Neural cell (in vitro differentiated cells): ENCODE data around the gene PTPRC. TPM values are rescaled to one million over a fixed set of nuclear protein-coding genes. Genes with fewer than 3 reads are reported as not detected.

Source experiments
- H2AFZ ChIP-seq: fragments of 200-600, 300-800 bp; sonication (generic), shearing (Covaris generic); 2 replicates; pipeline ENCODE4 v1.6.0; 2014; ENCODE audit warnings: low read depth, mild to moderate bottlenecking, antibody characterized with exemption, low read length, moderate library complexity
- H3F3A ChIP-seq: fragments of 200-600 bp; shearing (Covaris generic); 2 replicates; pipeline ENCODE4 v1.6.1; 2016; ENCODE audit warnings: mild to moderate bottlenecking, moderate library complexity, mixed read lengths, antibody characterized with exemption, low read length; ENCODE audit not compliant: insufficient read depth, poor library complexity, severe bottlenecking
- H3K27ac ChIP-seq: fragments of 200-600, 300-800 bp; sonication (generic), shearing (Covaris generic); 2 replicates; pipeline ENCODE4 v1.5.1; 2014; ENCODE audit warnings: mild to moderate bottlenecking, low read length, moderate library complexity
- H3K27me3 ChIP-seq: fragments of 300-800, 200-600 bp; sonication (generic), shearing (Covaris generic); 2 replicates; pipeline ENCODE4 v1.6.0; 2014; ENCODE audit warnings: mild to moderate bottlenecking, low read depth, low read length, moderate library complexity; ENCODE audit not compliant: insufficient read depth
- H3K36me3 ChIP-seq: fragments of 300-800, 200-600 bp; sonication (generic), shearing (Covaris generic); 2 replicates; pipeline ENCODE4 v1.5.1; 2014; ENCODE audit warnings: mild to moderate bottlenecking, antibody characterized with exemption, low read length, moderate library complexity; ENCODE audit not compliant: insufficient read depth
- H3K4me2 ChIP-seq: fragments of 300-800, 200-600 bp; sonication (generic), shearing (Covaris generic); 2 replicates; pipeline ENCODE4 v1.6.0; 2014; ENCODE audit warnings: mild to moderate bottlenecking, low read length
- H3K4me3 ChIP-seq: fragments of 300-800, 200-600 bp; sonication (generic), shearing (Covaris generic); 2 replicates; pipeline ENCODE4 v1.5.1; 2014; ENCODE audit warnings: mild to moderate bottlenecking, low read length, moderate library complexity
- H3K79me2 ChIP-seq: fragments of 200-600 bp; shearing (Covaris generic); replicated peaks from 2 replicates; pipeline ENCODE4 v1.6.0; 2014; ENCODE audit warnings: mild to moderate bottlenecking, low read length, moderate library complexity; ENCODE audit not compliant: insufficient read depth
- H3K9ac ChIP-seq: fragments of 300-800, 200-600 bp; sonication (generic), shearing (Covaris generic); 2 replicates; pipeline ENCODE4 v1.6.1; 2016; ENCODE audit warnings: mild to moderate bottlenecking, low read length, mixed read lengths
- H3K9me2 ChIP-seq: fragments of 200-600 bp; shearing (Covaris generic); 2 replicates; pipeline ENCODE4 v1.6.1; 2016; ENCODE audit warnings: mild to moderate bottlenecking, low read length, mixed read lengths; ENCODE audit not compliant: insufficient read depth
- H3K9me3 ChIP-seq: fragments of 200-600, 300-800 bp; sonication (generic), shearing (Covaris generic); 2 replicates; pipeline ENCODE4 v1.6.1; 2016; ENCODE audit warnings: mild to moderate bottlenecking, mixed run types, low read length, moderate library complexity, mixed read lengths
- H4K20me1 ChIP-seq: fragments of 200-600 bp; shearing (Covaris generic); 2 replicates; pipeline ENCODE4 v1.6.1; 2016; ENCODE audit warnings: mild to moderate bottlenecking, mixed run types; ENCODE audit not compliant: insufficient read depth
- CTCF ChIP-seq: fragments of 450-650 bp; IDR thresholded peaks from 2 replicates; pipeline ENCODE4 v1.5.1; 2014; ENCODE audit warnings: antibody characterized with exemption, mild to moderate bottlenecking, moderate library complexity; ENCODE audit not compliant: poor library complexity, severe bottlenecking
- EP300 ChIP-seq: fragments of 450-650 bp; conservative IDR thresholded peaks from 2 replicates; pipeline ENCODE4 v1.6.1; 2014; ENCODE audit warnings: antibody characterized with exemption, mild to moderate bottlenecking, moderate library complexity; ENCODE audit not compliant: poor library complexity, severe bottlenecking
- EZH2 ChIP-seq: fragments of 200-600, 300-800 bp; shearing (Covaris generic), sonication (generic); IDR thresholded peaks from 2 replicates; pipeline ENCODE4 v1.6.1; 2014; ENCODE audit warnings: antibody characterized with exemption, low read length, borderline replicate concordance, mild to moderate bottlenecking; ENCODE audit not compliant: insufficient read depth, poor library complexity, severe bottlenecking
- MXI1 ChIP-seq: fragments of 450-650 bp; conservative IDR thresholded peaks from 2 replicates; pipeline ENCODE4 v1.6.1; 2014; ENCODE audit warnings: antibody characterized with exemption, mild to moderate bottlenecking; ENCODE audit not compliant: poor library complexity, severe bottlenecking
- POLR2AphosphoS5 ChIP-seq: IDR thresholded peaks from 2 replicates; pipeline ENCODE4 v1.6.1; 2012
- RAD21 ChIP-seq: fragments of 450-650 bp; conservative IDR thresholded peaks from 2 replicates; pipeline ENCODE4 v1.6.1; 2014; ENCODE audit warnings: antibody characterized with exemption, mild to moderate bottlenecking, moderate library complexity
- REST ChIP-seq: IDR thresholded peaks from 2 replicates; pipeline ENCODE4 v1.6.1; 2012; ENCODE audit warnings: borderline replicate concordance
- SMC3 ChIP-seq: fragments of 450-650 bp; conservative IDR thresholded peaks from 2 replicates; pipeline ENCODE4 v1.6.1; 2014; ENCODE audit warnings: antibody characterized with exemption, mild to moderate bottlenecking, moderate library complexity; ENCODE audit not compliant: poor library complexity
- TAF1 ChIP-seq: IDR thresholded peaks from 2 replicates; pipeline ENCODE4 v1.6.1; 2012; ENCODE audit warnings: low read depth
- polyA plus RNA-seq: library from polyadenylated mRNA; depleted of rRNA; stranded (reverse); fragments of >200 nt; gene quantifications from 2 replicates; pipeline ENCODE4 v1.2.3, GENCODE V29; 2014

The PTPRC gene
- polyA plus RNA-seq, 1 donor from 2014 or later, result 0.12 TPM

GRCh38 chr1:198624648-198624980 lies 14.2 kb upstream of the PTPRC start:
- H3K27me3 ChIP-seq, result no peaks in the 10 kb centered on the region
- H4K20me1 ChIP-seq, result no peaks in the 10 kb centered on the region
- H3K4me3 ChIP-seq, result no peak overlapping the region
- no peaks in the 10 kb centered on the region for H3K36me3 ChIP-seq
- H3F3A ChIP-seq, result no peaks in the 10 kb centered on the region
- H2AFZ ChIP-seq, result no peak overlapping the region
- no peaks in the 10 kb centered on the region for H3K9me2 ChIP-seq
- H3K27ac ChIP-seq, result no peak overlapping the region
- no peaks in the 10 kb centered on the region for H3K9me3 ChIP-seq
- H3K79me2 ChIP-seq, result no peaks in the 10 kb centered on the region
- TF ChIP-seq POLR2AphosphoS5, result no peak
- no peak for TF ChIP-seq TAF1
- no peak for TF ChIP-seq CTCF
- TF ChIP-seq EP300, result no peak
- TF ChIP-seq EZH2, result no peak
- no peak for TF ChIP-seq MXI1
- no peak for TF ChIP-seq REST
- TF ChIP-seq SMC3, result no peak
- TF ChIP-seq RAD21, result no peak
- no peak overlapping the region for H3K9ac ChIP-seq
- no peak overlapping the region for H3K4me2 ChIP-seq

GRCh38 chr1:198627436-198628066 lies 11.3 kb upstream of the PTPRC start:
- Histone ChIP-seq H3K4me2 (no peak overlapping the region), H3K9ac (no peak overlapping the region), H3K27me3 (no peaks in the 10 kb centered on the region), H3K27ac (no peak overlapping the region), H3F3A (no peaks in the 10 kb centered on the region), H3K9me2 (no peaks in the 10 kb centered on the region), H3K9me3 (no peaks in the 10 kb centered on the region), H3K36me3 (no peaks in the 10 kb centered on the region), H4K20me1 (no peaks in the 10 kb centered on the region), H2AFZ (no peak overlapping the region), H3K79me2 (no peaks in the 10 kb centered on the region), H3K4me3 (no peak overlapping the region)
- TF ChIP-seq EZH2 (no peak), POLR2AphosphoS5 (no peak), TAF1 (no peak), SMC3 (no peak), MXI1 (no peak)

GRCh38 chr1:198628067-198628455 lies 10.8 kb upstream of the PTPRC start:
- H3K9me3 ChIP-seq, result no peaks in the 10 kb centered on the region
- H4K20me1 ChIP-seq, result no peaks in the 10 kb centered on the region

More at GRCh38 chr1:198628067-198628455, 10.8 kb upstream of the PTPRC start:
- TF ChIP-seq EZH2 (no peak), REST (no peak), RAD21 (no peak), MXI1 (no peak), CTCF (no peak), EP300 (no peak), POLR2AphosphoS5 (no peak), SMC3 (no peak), TAF1 (no peak)
- Histone ChIP-seq H2AFZ (no peak overlapping the region), H3K9ac (no peak overlapping the region), H3K27ac (no peak overlapping the region), H3K36me3 (no peaks in the 10 kb centered on the region), H3K9me2 (no peaks in the 10 kb centered on the region), H3F3A (no peaks in the 10 kb centered on the region), H3K4me3 (no peak overlapping the region), H3K4me2 (no peak overlapping the region), H3K79me2 (no peaks in the 10 kb centered on the region), H3K27me3 (no peaks in the 10 kb centered on the region)
